Measurements from ENCODE around the gene PTPRM.

Gene PTPRM

DNA sequence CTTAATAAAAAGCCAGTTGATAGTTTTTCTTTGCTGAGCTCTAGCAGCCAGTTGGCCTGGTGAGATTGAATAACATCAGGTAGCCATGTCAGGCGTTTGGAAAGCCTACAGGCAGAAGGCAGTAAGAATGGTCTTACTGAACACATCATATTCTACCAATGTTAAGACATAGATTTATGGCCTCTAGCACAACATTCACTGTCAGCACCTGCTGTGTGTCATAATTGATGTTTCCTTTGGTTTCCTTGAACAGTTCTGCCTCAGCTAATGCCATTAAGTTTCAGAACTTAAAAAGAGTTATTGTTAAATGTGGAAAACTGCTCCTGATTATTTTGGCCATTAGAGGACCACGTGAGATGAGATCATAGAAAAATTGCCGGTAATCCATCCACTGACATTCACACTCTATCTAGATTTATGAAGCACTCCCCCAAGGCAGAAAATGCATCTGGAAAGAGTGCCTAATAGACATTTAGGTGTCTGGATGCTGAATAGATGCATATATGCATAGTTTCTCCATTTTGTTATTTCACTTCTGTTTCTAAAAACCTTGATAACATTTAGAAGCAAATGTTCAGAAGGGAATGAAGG, 434.7 kb downstream of the PTPRM start:
- Histone ChIP-seq H3K14ac (ENCODE audit: low read length in 2 of 2) (no peak overlapping the region), H4K8ac (ENCODE audit: low read length) (no peak overlapping the region), H3K23ac (ENCODE audit: low read length in 2 of 2) (no peak overlapping the region), H3K9ac (ENCODE audit: low read length) (no peak overlapping the region), H3K4me3 (ENCODE audit: insufficient read depth in 1 of 2, low read depth in 1 of 2, low read length in 2 of 2) (no peak overlapping the region), H2AK5ac (ENCODE audit: low read length, severe bottlenecking) (no peak overlapping the region), H2AFZ (ENCODE audit: low read depth, low read length) (no peak overlapping the region), H2BK120ac (ENCODE audit: low read depth, low read length) (no peak overlapping the region), H2BK5ac (ENCODE audit: low read depth, low read length, poor library complexity, severe bottlenecking) (no peak overlapping the region), H3K4ac (ENCODE audit: low read depth in 1 of 2, low read length in 2 of 2) (no peak overlapping the region), H4K91ac (ENCODE audit: low read length) (no peak overlapping the region), H3K4me2 (ENCODE audit: low read length, poor library complexity, severe bottlenecking) (no peak overlapping the region), H3K18ac (ENCODE audit: low read depth in 1 of 2, low read length in 2 of 2) (no peak overlapping the region), H3K27me3 (ENCODE audit: control insufficient read depth in 1 of 2, insufficient read depth in 1 of 2, low read length in 2 of 2) (no peaks in the 10 kb centered on the region), H2BK12ac (ENCODE audit: low read length in 2 of 2) (no peak overlapping the region), H3K4me1 (ENCODE audit: control insufficient read depth, insufficient read depth, low read depth, low read length) (no peaks in the 10 kb centered on the region), H3K79me1 (replicated peaks; ENCODE audit: low read length, poor library complexity, severe bottlenecking) (peaks cover 28% of the 10 kb centered on the region), H2BK15ac (ENCODE audit: low read depth, poor library complexity, severe bottlenecking) (no peak overlapping the region), H3K36me3 (ENCODE audit: control insufficient read depth in 1 of 2, insufficient read depth in 2 of 2, low read depth in 1 of 2, low read length in 2 of 2) (no peaks in the 10 kb centered on the region), H3K27ac (ENCODE audit: low read length, poor library complexity, severe bottlenecking) (no peak overlapping the region), H3K9me3 (ENCODE audit: control insufficient read depth, low read length) (no peaks in the 10 kb centered on the region)
- 92% methylated on average over 3 of the region's 3 CpGs for WGBS
- DNase-seq, result no peak

DNA sequence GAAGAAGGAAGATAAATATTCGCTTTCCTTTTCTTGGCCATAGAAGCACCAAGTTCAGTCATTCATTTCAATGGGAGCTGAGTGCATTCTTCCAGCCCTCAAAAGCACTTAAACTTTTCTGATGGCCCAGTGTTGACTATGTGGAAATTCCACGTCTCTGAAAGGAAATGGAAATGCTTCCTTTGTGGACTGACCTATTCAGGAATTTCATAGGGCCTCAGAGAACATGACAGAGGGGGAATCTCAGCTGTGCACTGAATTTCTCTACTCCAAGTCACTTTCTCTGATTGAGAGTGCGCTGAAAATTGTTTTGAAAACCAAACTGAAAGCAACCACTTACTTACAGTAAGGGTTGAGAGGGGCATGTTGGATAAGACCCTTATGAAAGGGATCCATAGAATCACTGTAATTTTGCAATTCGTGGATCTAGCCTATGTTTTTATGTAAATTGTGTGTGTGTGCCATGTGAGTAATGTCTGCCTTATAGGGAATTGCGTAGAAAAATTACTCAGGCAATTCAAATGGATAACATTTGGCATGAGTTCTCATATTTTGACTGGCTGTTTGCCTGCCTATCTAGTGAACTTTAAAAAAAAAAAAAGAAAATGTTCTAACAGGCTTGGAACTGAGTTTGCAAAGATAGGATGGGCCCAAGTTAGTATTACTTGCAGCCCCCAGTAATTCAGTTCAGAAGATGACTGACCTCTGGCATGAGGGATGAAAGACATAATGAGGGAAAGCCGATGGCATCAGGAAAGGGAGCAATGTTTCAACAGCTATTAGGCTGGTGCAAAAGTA, 437.0 kb downstream of the PTPRM start:
- H3K36me3 ChIP-seq (ENCODE audit: control insufficient read depth in 1 of 2, insufficient read depth in 2 of 2, low read depth in 1 of 2, low read length in 2 of 2), result no peaks in the 10 kb centered on the region

GRCh38 chr18:8004792-8005191, 437.7 kb downstream of the PTPRM start:
- Histone ChIP-seq H2BK12ac (ENCODE audit: low read length in 2 of 2) (no peak overlapping the region), H4K91ac (ENCODE audit: low read length) (no peak overlapping the region), H3K27me3 (ENCODE audit: control insufficient read depth in 1 of 2, insufficient read depth in 1 of 2, low read length in 2 of 2) (no peaks in the 10 kb centered on the region), H3K14ac (ENCODE audit: low read length in 2 of 2) (no peak overlapping the region), H3K9me3 (ENCODE audit: control insufficient read depth, low read length) (no peaks in the 10 kb centered on the region), H2AK5ac (ENCODE audit: low read length, severe bottlenecking) (no peak overlapping the region), H3K23ac (ENCODE audit: low read length in 2 of 2) (no peak overlapping the region), H3K9ac (ENCODE audit: low read length) (no peak overlapping the region), H3K4me1 (ENCODE audit: control insufficient read depth, insufficient read depth, low read depth, low read length) (no peaks in the 10 kb centered on the region), H2BK5ac (ENCODE audit: low read depth, low read length, poor library complexity, severe bottlenecking) (no peak overlapping the region), H2BK120ac (ENCODE audit: low read depth, low read length) (no peak overlapping the region), H2BK15ac (ENCODE audit: low read depth, poor library complexity, severe bottlenecking) (no peak overlapping the region), H3K18ac (ENCODE audit: low read depth in 1 of 2, low read length in 2 of 2) (no peak overlapping the region), H3K36me3 (ENCODE audit: control insufficient read depth in 1 of 2, insufficient read depth in 2 of 2, low read depth in 1 of 2, low read length in 2 of 2) (no peaks in the 10 kb centered on the region), H4K8ac (ENCODE audit: low read length) (no peak overlapping the region), H3K4ac (ENCODE audit: low read depth in 1 of 2, low read length in 2 of 2) (no peak overlapping the region), H3K4me2 (ENCODE audit: low read length, poor library complexity, severe bottlenecking) (no peak overlapping the region), H3K79me1 (replicated peaks; ENCODE audit: low read length, poor library complexity, severe bottlenecking) (peaks cover 36% of the 10 kb centered on the region), H3K4me3 (ENCODE audit: insufficient read depth in 1 of 2, low read depth in 1 of 2, low read length in 2 of 2) (no peak overlapping the region), H2AFZ (ENCODE audit: low read depth, low read length) (no peak overlapping the region), H3K27ac (ENCODE audit: low read length, poor library complexity, severe bottlenecking) (no peak overlapping the region)
- 100% methylated on average over 1 of the region's 3 CpGs for WGBS
- DNase-seq, result no peak

More for the DNA sequence above, 437.0 kb downstream of the PTPRM start:
- DNase-seq, result peak; percentile 66
- no peak overlapping the region for H2BK12ac ChIP-seq (ENCODE audit: low read length in 2 of 2)
- no peak overlapping the region for H3K4me2 ChIP-seq (ENCODE audit: low read length, poor library complexity, severe bottlenecking)
- peak overlapping the region in 1 of 2 experiments; percentile 42 for H3K4me3 ChIP-seq (ENCODE audit: insufficient read depth in 1 of 2, low read depth in 1 of 2, low read length in 2 of 2)
- no peak overlapping the region for H3K23ac ChIP-seq (ENCODE audit: low read length in 2 of 2)
- no peaks in the 10 kb centered on the region for H3K9me3 ChIP-seq (ENCODE audit: control insufficient read depth, low read length)
- H3K4ac ChIP-seq (ENCODE audit: low read depth in 1 of 2, low read length in 2 of 2), result no peak overlapping the region
- H3K14ac ChIP-seq (ENCODE audit: low read length in 2 of 2), result no peak overlapping the region
- H4K91ac ChIP-seq (ENCODE audit: low read length), result no peak overlapping the region
- H2BK15ac ChIP-seq (ENCODE audit: low read depth, poor library complexity, severe bottlenecking), result no peak overlapping the region
- no peak overlapping the region for H2AFZ ChIP-seq (ENCODE audit: low read depth, low read length)
- H3K18ac ChIP-seq (ENCODE audit: low read depth in 1 of 2, low read length in 2 of 2), result no peak overlapping the region
- H3K9ac ChIP-seq (ENCODE audit: low read length), result no peak overlapping the region
- H3K27me3 ChIP-seq (ENCODE audit: control insufficient read depth in 1 of 2, insufficient read depth in 1 of 2, low read length in 2 of 2), result no peaks in the 10 kb centered on the region
- peaks cover 36% of the 10 kb centered on the region for H3K79me1 ChIP-seq (replicated peaks; ENCODE audit: low read length, poor library complexity, severe bottlenecking)
- no peak overlapping the region for H4K8ac ChIP-seq (ENCODE audit: low read length)
- no peaks in the 10 kb centered on the region for H3K4me1 ChIP-seq (ENCODE audit: control insufficient read depth, insufficient read depth, low read depth, low read length)
- H2AK5ac ChIP-seq (ENCODE audit: low read length, severe bottlenecking), result no peak overlapping the region
- no peak overlapping the region for H2BK5ac ChIP-seq (ENCODE audit: low read depth, low read length, poor library complexity, severe bottlenecking)
- WGBS, result 83% methylated on average over 6 of the region's 6 CpGs
- H2BK120ac ChIP-seq (ENCODE audit: low read depth, low read length), result no peak overlapping the region
- H3K27ac ChIP-seq (ENCODE audit: low read length, poor library complexity, severe bottlenecking), result no peak overlapping the region

- H3K79me1 ChIP-seq (replicated peaks; ENCODE audit: low read length, poor library complexity, severe bottlenecking), result peaks cover 37% of the 10 kb centered on the region
- no peak overlapping the region for H3K27ac ChIP-seq (ENCODE audit: low read length, poor library complexity, severe bottlenecking)
- H4K8ac ChIP-seq (ENCODE audit: low read length), result peak overlapping the region; percentile 12
- H3K14ac ChIP-seq (ENCODE audit: low read length in 2 of 2), result no peak overlapping the region
- H2BK5ac ChIP-seq (ENCODE audit: low read depth, low read length, poor library complexity, severe bottlenecking), result no peak overlapping the region
- no peak overlapping the region for H3K23ac ChIP-seq (ENCODE audit: low read length in 2 of 2)
- H3K36me3 ChIP-seq (ENCODE audit: control insufficient read depth in 1 of 2, insufficient read depth in 2 of 2, low read depth in 1 of 2, low read length in 2 of 2), result no peaks in the 10 kb centered on the region
- H2AFZ ChIP-seq (ENCODE audit: low read depth, low read length), result no peak overlapping the region
- no peak overlapping the region for H3K9ac ChIP-seq (ENCODE audit: low read length)
- no peak overlapping the region for H3K18ac ChIP-seq (ENCODE audit: low read depth in 1 of 2, low read length in 2 of 2)
- H2BK120ac ChIP-seq (ENCODE audit: low read depth, low read length), result no peak overlapping the region
- no peak overlapping the region for H4K91ac ChIP-seq (ENCODE audit: low read length)
- 89% methylated on average over 6 of the region's 7 CpGs for whole genome bisulfite sequencing
- no peaks in the 10 kb centered on the region for H3K9me3 ChIP-seq (ENCODE audit: control insufficient read depth, low read length)
- no peak for DNase-seq
- H3K27me3 ChIP-seq (ENCODE audit: control insufficient read depth in 1 of 2, insufficient read depth in 1 of 2, low read length in 2 of 2), result no peaks in the 10 kb centered on the region
- H3K4me1 ChIP-seq (ENCODE audit: control insufficient read depth, insufficient read depth, low read depth, low read length), result no peaks in the 10 kb centered on the region
- no peak overlapping the region for H3K4me3 ChIP-seq (ENCODE audit: insufficient read depth in 1 of 2, low read depth in 1 of 2, low read length in 2 of 2)
- H2BK12ac ChIP-seq (ENCODE audit: low read length in 2 of 2), result no peak overlapping the region
- no peak overlapping the region for H2AK5ac ChIP-seq (ENCODE audit: low read length, severe bottlenecking)
- no peak overlapping the region for H2BK15ac ChIP-seq (ENCODE audit: low read depth, poor library complexity, severe bottlenecking)
- H3K4ac ChIP-seq (ENCODE audit: low read depth in 1 of 2, low read length in 2 of 2), result no peak overlapping the region
- no peak overlapping the region for H3K4me2 ChIP-seq (ENCODE audit: low read length, poor library complexity, severe bottlenecking)
These were observed 438.9 kb downstream of the PTPRM start for GRCh38 chr18:8005870-8006569.

Data from mesenchymal stem cell (in vitro differentiated cells and primary cell).